HG03342 (cell line): ENCODE results near the gene CSTPP1.

Experiments
- ATAC-seq: cut with Tn5 transposase; IDR thresholded peaks from one replicate; pipeline ENCODE4 v1.9.1; 2021; ENCODE audit warnings: mild to moderate bottlenecking, moderate library complexity; ENCODE audit not compliant: unreplicated experiment

CSTPP1 gene

GRCh38 chr11:46936138-46937110, at the start of gene CSTPP1:
TSS of gene CSTPP1 (plus strand) at chr11:46936761. CDS start at chr11:46936806, 45 bp downstream.
- peak; percentile 94 for ATAC-seq

DNA sequence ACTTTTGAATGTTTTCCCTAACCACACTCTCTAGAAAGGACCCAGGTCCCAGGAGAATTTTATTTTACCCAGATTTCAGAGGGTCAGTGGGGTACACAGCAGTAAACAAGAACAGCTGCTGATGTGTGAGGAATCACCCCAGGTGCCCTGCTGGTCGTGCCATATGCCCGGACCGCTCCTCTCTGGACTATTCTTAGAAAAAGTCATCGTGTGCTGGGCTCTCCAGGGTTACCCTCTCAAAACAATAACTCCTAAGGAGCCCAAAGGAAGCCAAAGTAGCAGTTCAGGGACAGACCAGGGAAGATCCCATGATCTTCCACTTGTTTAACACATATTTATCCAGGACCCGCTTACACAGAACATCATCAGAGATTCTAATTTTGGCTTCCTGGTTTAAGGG, 47.9 kb upstream of the CSTPP1 start:
- no peak for ATAC-seq

GRCh38 chr11:46889251-46889650, 47.3 kb upstream of the CSTPP1 start:
- ATAC-seq, result no peak

- ATAC-seq, result peak; percentile 62
These were observed 46.7 kb upstream of the CSTPP1 start for GRCh38 chr11:46889689-46890475.

DNA sequence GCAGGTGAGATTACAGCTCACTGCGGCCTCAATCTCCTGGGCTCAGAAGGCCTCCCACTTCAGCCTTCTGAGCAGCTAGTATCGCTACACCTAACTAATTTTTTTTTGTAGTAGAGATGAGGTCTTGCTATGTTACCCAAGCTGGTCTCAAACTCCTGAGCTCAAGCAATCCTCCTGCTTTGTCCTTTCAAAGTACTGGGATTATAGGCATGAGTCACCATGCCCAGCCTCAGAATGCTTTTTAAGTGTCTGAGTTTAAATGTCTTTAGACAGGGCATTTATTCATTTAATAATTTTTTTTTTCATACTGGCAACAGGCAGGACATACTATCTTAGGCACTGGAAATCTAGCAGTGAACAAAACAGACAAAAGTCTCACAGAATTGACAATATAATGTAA, 45.9 kb upstream of the CSTPP1 start:
- no peak for ATAC-seq

- ATAC-seq, result no peak
These were observed 44.5 kb upstream of the CSTPP1 start for GRCh38 chr11:46892109-46892508.

DNA sequence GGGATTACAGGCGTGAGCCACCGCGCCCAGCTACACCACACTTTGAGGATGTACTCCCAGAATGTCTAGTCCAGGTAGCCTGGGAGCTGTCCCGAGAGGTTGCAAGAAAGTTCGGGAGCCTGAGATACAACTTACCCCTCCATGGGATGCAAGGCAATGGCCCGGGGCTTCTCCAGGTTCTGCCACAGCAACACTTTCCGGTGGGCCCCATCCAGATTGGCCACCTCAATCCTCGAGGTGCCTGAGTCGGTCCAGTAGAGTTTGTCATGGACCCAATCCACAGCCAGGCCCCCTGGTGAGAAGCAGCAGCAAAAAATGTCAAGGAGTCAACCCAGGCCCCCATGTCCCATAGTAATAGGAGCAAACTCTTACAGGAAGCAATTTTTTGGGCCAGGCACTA, 43.7 kb upstream of the CSTPP1 start:
- ATAC-seq, result no peak

- no peak for ATAC-seq
These were observed 42.1 kb upstream of the CSTPP1 start for GRCh38 chr11:46894506-46894905.

- ATAC-seq, result no peak
These were observed 41.6 kb upstream of the CSTPP1 start for GRCh38 chr11:46894961-46895360.

DNA sequence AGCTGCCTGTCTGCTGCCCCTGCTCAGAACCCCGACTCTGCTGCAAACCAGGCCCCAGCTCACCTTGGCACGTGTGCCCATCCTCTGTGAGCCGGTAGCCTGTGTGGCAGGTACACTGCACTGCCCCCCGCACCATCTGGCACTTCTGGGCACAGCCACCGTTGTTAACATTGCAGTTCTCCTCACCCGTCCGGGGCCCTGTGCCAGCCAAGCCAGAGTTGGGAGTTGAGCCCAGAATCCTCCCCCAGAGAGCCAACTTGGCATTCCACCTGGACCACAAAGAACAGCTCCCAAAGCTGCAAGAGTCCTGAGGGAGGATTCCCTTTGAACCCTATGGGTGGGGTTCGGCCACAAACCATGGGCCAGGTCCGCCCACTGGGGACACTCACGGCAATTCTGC, 40.7 kb upstream of the CSTPP1 start:
- no peak for ATAC-seq

DNA sequence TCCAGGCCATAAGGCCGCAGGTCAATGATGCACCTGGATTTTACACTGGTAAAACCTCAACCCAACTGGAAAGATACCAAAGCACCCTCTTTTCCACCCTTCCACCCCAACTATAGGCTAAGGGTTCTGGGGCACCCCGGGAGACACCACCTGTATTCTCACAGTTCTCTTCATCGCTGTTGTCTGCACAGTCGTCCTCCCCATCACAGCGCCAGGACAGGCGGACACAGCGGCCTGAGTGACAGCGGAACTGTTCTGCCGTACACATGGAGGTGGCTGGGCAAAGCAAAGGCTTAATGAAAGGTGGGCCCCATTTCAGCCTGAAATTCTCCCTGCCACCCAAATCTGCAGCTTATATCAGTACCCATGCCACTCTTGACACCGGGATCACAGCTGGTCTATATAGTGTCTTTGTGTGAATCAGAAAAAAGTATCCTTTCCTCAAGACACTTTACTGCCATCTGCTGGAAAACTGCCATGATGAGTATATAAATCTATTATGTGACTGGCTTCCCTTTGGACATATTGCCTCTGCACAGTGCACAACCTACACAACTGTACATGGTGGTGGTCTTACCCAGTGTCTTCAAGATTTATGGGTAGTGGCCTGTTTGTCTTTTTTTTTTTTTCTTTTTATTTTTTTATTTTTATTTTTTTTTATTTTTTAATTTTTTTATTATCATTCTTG, 39.7 kb upstream of the CSTPP1 start:
- no peak for ATAC-seq

GRCh38 chr11:46898396-46899095, 38.0 kb upstream of the CSTPP1 start:
- ATAC-seq, result no peak

GRCh38 chr11:46899501-46900025, 37.0 kb upstream of the CSTPP1 start:
- no peak for ATAC-seq

DNA sequence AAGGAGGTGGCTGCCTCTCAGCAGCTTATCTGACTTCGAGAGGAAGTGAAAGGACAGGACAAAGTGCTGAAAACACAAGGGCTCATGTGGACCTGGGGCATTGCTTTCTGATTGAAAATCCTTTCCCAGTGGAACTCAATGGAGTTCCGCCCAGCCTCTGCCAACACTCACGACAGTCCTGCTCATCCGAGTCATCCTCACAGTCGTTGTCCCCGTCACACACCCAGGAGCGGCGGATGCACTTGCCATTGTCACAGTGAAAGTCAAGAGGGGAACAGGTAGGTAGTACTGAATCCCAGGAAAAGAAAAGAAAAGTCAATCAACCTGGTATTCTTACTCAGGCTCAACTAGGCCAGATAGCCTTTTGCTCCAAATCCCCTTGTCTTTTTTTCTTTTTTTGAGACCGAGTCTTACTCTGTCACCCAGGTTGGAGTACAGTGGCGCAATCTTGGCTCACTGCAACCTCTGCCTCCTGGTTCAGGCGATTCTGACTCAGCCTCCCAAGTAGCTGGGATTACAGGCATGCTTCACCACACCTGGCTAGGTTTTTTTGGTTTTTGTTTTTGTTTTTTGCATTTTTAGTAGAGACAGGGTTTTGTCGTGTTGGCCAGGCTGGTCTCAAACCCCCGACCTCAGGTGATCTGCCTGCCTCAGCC, 36.3 kb upstream of the CSTPP1 start:
- ATAC-seq, result no peak

- no peak for ATAC-seq
These were observed 35.4 kb upstream of the CSTPP1 start for GRCh38 chr11:46901156-46901555.

- no peak for ATAC-seq
These were observed 33.9 kb upstream of the CSTPP1 start for GRCh38 chr11:46902694-46903093.

DNA sequence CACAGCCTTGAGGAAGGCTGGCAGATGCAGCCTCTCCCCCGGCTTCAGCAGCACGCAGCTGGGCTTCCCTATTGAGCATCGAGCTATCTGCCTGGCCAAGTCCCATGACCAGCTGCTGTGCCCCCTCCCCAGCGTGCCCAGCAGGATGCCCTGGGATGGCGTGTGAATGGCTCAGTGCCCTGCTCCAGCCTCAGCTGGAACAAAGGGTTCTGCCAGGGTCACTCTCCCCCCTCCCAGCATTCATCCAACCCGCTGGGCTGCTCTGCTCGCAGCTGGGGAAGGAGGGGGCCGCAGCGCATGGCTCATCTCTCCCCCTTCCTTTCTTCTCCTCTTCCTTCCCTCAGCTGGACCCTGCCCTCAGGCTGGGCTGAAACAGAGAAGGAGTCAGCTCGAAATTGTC, 32.7 kb upstream of the CSTPP1 start:
- ATAC-seq, result no peak

GRCh38 chr11:46905806-46906205, 30.8 kb upstream of the CSTPP1 start:
- ATAC-seq, result no peak

DNA sequence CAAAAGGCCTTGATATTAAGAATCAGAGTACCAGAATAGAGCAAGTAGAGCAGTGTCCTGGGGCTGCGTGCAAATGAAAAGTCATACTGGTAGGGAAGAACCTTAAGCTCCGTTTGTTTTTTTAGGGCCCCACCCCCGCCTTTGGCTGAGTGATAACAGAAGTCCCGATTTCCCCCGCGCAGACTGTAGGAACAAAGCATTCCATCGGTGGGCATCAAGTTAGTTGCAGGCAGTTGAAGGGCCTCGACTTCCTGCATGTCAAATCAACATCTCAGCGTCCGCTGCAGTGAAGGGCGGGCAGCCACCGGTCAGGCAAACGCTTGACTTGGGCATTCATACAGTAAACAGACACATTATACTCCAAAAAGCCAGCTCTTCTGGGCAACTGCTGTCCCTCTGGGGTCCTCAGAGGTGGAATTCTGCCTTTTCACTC, 29.9 kb upstream of the CSTPP1 start:
- ATAC-seq, result no peak

- ATAC-seq, result no peak
These were observed 29.0 kb upstream of the CSTPP1 start for GRCh38 chr11:46907606-46908005.
